ENCODE results near the gene RAB44. TPM values are rescaled to one million over a fixed set of nuclear protein-coding genes. Genes with fewer than 3 reads are reported as not detected.

The RAB44 gene
- total and polyA plus RNA-seq, 2 experiments from 2014 or later, result not detected

- Histone ChIP-seq H3K4me1 (ENCODE audit: low read depth) (no peaks in the 10 kb centered on the region), H3K36me3 (no peaks in the 10 kb centered on the region), H3K27ac (no peak overlapping the region), H3K9me3 (ENCODE audit: low read depth) (no peaks in the 10 kb centered on the region), H3K4me3 (no peak overlapping the region), H3K27me3 (no peaks in the 10 kb centered on the region)
- TF ChIP-seq, protein P1, sequence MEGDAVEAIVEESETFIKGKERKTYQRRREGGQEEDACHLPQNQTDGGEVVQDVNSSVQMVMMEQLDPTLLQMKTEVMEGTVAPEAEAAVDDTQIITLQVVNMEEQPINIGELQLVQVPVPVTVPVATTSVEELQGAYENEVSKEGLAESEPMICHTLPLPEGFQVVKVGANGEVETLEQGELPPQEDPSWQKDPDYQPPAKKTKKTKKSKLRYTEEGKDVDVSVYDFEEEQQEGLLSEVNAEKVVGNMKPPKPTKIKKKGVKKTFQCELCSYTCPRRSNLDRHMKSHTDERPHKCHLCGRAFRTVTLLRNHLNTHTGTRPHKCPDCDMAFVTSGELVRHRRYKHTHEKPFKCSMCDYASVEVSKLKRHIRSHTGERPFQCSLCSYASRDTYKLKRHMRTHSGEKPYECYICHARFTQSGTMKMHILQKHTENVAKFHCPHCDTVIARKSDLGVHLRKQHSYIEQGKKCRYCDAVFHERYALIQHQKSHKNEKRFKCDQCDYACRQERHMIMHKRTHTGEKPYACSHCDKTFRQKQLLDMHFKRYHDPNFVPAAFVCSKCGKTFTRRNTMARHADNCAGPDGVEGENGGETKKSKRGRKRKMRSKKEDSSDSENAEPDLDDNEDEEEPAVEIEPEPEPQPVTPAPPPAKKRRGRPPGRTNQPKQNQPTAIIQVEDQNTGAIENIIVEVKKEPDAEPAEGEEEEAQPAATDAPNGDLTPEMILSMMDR (IDR thresholded peaks at IDR 0.05; ENCODE audit: low read depth, low read length), result peak; percentile 98
- DNase-seq (ENCODE audit: low read depth in 1 of 2, low spot score in 1 of 2), result peak; percentile 82 to 84
Observed at GRCh38 chr6:36759148-36759759, 61.6 kb downstream of the RAB44 start.

DNA sequence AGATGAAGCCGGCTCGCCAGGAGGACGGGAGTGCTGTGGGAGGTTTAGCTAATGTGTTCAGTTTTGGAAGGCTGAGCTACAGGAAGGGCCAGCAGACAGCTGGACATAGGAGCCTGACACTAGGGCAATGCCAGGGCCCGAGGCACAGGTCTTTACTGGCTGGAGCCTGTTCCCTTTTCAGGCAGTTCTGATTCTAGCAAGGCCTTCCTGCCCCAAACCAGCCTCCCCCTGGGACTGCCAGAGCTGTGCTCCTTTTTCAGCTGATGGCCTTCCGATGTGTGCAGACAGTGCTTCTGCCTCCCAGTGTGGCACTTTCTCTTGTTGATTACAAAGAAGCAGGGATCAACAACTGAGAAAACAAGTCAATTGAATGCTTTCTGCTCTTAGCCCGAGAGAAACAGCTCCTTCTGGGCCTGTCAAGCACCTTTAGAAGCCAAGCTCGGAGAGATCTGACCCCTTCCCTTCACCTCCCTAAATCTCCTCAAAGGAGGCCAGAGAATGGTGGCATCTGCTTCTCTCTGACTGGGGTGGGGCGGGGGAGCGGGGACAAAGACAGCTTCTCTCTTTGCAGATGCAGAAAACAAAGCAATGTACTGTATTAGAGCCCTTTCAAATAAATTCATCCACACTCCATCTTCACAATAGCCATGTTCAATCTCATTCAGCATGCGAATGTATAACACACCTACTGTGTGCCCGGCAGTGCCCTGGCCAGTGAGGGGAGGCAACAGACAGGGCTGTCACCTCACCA, 63.2 kb downstream of the RAB44 start:
- Histone ChIP-seq H3K4me3 (no peak overlapping the region), H3K4me1 (ENCODE audit: low read depth) (peaks cover 13% of the 10 kb centered on the region), H3K36me3 (no peaks in the 10 kb centered on the region), H3K27ac (no peak overlapping the region), H3K27me3 (no peaks in the 10 kb centered on the region), H3K9me3 (ENCODE audit: low read depth) (no peaks in the 10 kb centered on the region)
- DNase-seq (ENCODE audit: low read depth in 1 of 2, low spot score in 1 of 2), result no peak
- TF ChIP-seq, protein P1 (IDR thresholded peaks at IDR 0.05; ENCODE audit: low read depth, low read length), result no peak

DNA sequence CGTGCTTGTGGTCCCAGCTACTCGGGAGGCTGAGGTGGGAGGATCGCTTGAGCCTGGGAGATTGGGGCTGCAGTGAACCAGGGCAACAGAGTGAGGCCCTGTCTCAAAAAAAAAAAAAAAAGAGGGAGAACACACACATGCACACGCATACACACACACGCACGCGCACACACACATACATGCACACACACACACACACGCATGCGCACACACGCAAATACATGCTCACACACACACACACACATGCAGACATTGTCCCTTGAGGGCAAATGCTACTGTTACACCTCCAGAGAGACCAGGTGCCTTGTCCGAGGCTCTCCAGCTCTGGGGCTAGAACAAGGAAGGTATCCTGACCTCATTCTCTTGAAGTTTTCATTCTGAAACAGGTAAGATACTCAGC, 64.5 kb downstream of the RAB44 start:
- no peaks in the 10 kb centered on the region for H3K9me3 ChIP-seq (ENCODE audit: low read depth)
- TF ChIP-seq, protein P1 (IDR thresholded peaks at IDR 0.05; ENCODE audit: low read depth, low read length), result no peak
- no peaks in the 10 kb centered on the region for H3K36me3 ChIP-seq
- no peak for DNase-seq (ENCODE audit: low read depth in 1 of 2, low spot score in 1 of 2)
- no peaks in the 10 kb centered on the region for H3K27me3 ChIP-seq
- H3K4me1 ChIP-seq (ENCODE audit: low read depth), result peaks cover 21% of the 10 kb centered on the region
- H3K4me3 ChIP-seq, result no peak overlapping the region
- H3K27ac ChIP-seq, result no peak overlapping the region

DNA sequence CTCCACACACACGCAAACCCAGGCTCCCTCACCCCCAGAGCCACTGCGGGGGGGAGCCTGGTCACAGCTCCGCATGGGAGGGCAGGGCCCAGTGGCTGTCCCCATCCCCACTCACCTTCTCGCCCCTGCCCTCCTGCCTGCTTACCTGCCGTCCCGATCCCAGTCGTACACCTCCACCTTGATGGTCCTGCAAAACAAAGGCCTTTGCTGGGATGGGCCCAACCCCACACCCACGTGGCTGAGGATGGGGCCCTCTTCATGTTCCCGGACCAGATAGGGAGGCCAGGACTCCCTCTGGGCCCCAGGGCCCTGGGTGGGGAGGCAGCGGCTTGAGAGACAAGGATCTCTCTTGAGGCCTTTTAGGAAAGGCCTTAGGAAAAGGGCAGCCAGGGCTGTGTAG, 67.6 kb downstream of the RAB44 start:
- TF ChIP-seq, protein P1 (IDR thresholded peaks at IDR 0.05; ENCODE audit: low read depth, low read length), result no peak
- Histone ChIP-seq H3K4me1 (ENCODE audit: low read depth) (peaks cover 47% of the 10 kb centered on the region), H3K36me3 (no peaks in the 10 kb centered on the region), H3K4me3 (no peak overlapping the region), H3K9me3 (ENCODE audit: low read depth) (no peaks in the 10 kb centered on the region), H3K27ac (peak overlapping the region; percentile 32), H3K27me3 (no peaks in the 10 kb centered on the region)
- no peak for DNase-seq (ENCODE audit: low read depth in 1 of 2, low spot score in 1 of 2)

- Histone ChIP-seq H3K4me3 (no peak overlapping the region), H3K36me3 (no peaks in the 10 kb centered on the region), H3K27ac (peak overlapping the region; percentile 32), H3K4me1 (ENCODE audit: low read depth) (peaks cover 47% of the 10 kb centered on the region), H3K27me3 (no peaks in the 10 kb centered on the region), H3K9me3 (ENCODE audit: low read depth) (no peaks in the 10 kb centered on the region)
- TF ChIP-seq, protein P1 (IDR thresholded peaks at IDR 0.05; ENCODE audit: low read depth, low read length), result peak; percentile 98
- DNase-seq (ENCODE audit: low read depth in 1 of 2, low spot score in 1 of 2), result peak; percentile 91 to 94
Observed at GRCh38 chr6:36765594-36766398, 68.2 kb downstream of the RAB44 start.
